Endothelial cell of umbilical vein (primary cell): Measurements from ENCODE around the gene RNF130. TPM values are rescaled to one million over a fixed set of nuclear protein-coding genes. Genes with fewer than 3 reads are reported as not detected.

ENCODE experiments used
- BruUV-seq: library from RNA; stranded (reverse); fragments of 400-500 nt; replicated peaks from 2 replicates; lab custom pipeline; 2021; lab: Mats Ljungman, UMichigan
- CTCF ChIA-PET: fragments of 300-600, 350-600 bp; sonication (Branson Sonifier 250); formaldehyde crosslinking; loops from one replicate; lab custom pipeline; 2021; ENCODE audit warnings: antibody characterized with exemption, inconsistent platforms; lab: Charles Lee
- POLR2A ChIA-PET: fragments of 300-600, 350-600 bp; sonication (Branson Sonifier 250); formaldehyde crosslinking; loops from one replicate; lab custom pipeline; 2021; ENCODE audit warnings: antibody characterized with exemption, inconsistent platforms; lab: Charles Lee
- DNase-seq: peaks from one replicate; pipeline ENCODE4 v3.0.0-alpha.2; 2011; ENCODE audit warnings: low read depth, low spot score
- FAIRE-seq: peaks from 2 replicates; lab custom pipeline; 2011; peaks lifted over from hg19 to GRCh38; lab: Jason Lieb, UNC
- H2AFZ ChIP-seq: 2 replicates; pipeline ENCODE4 v1.6.0; 2012; ENCODE audit warnings: low read depth, low read length, control low read depth, inconsistent platforms
- H3K27ac ChIP-seq: 2 replicates; pipeline ENCODE4 v1.5.1; 2011; ENCODE audit warnings: low read depth, mild to moderate bottlenecking, control low read depth, low read length, moderate library complexity; ENCODE audit not compliant: insufficient read depth
- H3K27me3 ChIP-seq, 2 experiments: 2 replicates each; pipeline versions ENCODE4 v1.6.0 to v1.6.1; 2011; ENCODE audit warnings: low read length in 2 of 2, mixed read lengths in 1 of 2; ENCODE audit not compliant: control insufficient read depth in 2 of 2, insufficient read depth in 2 of 2
- H3K36me3 ChIP-seq, 2 experiments: 2 replicates in 1 of 2; 3 replicates in 1 of 2; pipeline ENCODE4 v1.5.1; 2011; ENCODE audit warnings: low read length in 2 of 2, mild to moderate bottlenecking in 1 of 2, moderate library complexity in 1 of 2; ENCODE audit not compliant: control insufficient read depth in 2 of 2, insufficient read depth in 2 of 2; ENCODE audit errors: extremely low read depth in 1 of 2
- H3K4me1 ChIP-seq: 3 replicates; pipeline ENCODE4 v1.5.1; 2011; ENCODE audit warnings: mild to moderate bottlenecking, low read length; ENCODE audit not compliant: control insufficient read depth, insufficient read depth; ENCODE audit errors: extremely low read depth
- H3K4me2 ChIP-seq: 2 replicates; pipeline ENCODE4 v1.6.1; 2011; ENCODE audit warnings: low read length, control low read depth, mixed read lengths; ENCODE audit not compliant: insufficient read depth
- H3K4me3 ChIP-seq, 3 experiments: fragments of 200-600 bp in 1 of 3; sonication (generic), shearing (Covaris generic) in 1 of 3; replicated peaks in 1 of 3; 2 replicates each; pipeline ENCODE4 v1.5.1; 2011 to 2016; ENCODE audit warnings: control low read depth in 3 of 3, low read length in 3 of 3, mild to moderate bottlenecking in 2 of 3, inconsistent platforms in 1 of 3, low read depth in 1 of 3, moderate library complexity in 1 of 3; ENCODE audit not compliant: insufficient read depth in 1 of 3
- H3K79me2 ChIP-seq: 2 replicates; pipeline ENCODE4 v1.6.0; 2012; ENCODE audit warnings: low read length, inconsistent platforms; ENCODE audit not compliant: control insufficient read depth, insufficient read depth
- H3K9ac ChIP-seq: replicated peaks from 2 replicates; pipeline ENCODE3; 2011; ENCODE audit warnings: low read length, control low read depth; ENCODE audit not compliant: insufficient read depth; ENCODE audit errors: extremely low read depth
- H3K9me1 ChIP-seq: replicated peaks from 3 replicates; pipeline ENCODE4 v1.6.0; 2011; ENCODE audit warnings: mild to moderate bottlenecking, low read length; ENCODE audit not compliant: control insufficient read depth, insufficient read depth; ENCODE audit errors: extremely low read depth
- H3K9me3 ChIP-seq: replicated peaks from 2 replicates; pipeline ENCODE4 v1.5.1; 2012; ENCODE audit warnings: low read length, inconsistent platforms; ENCODE audit not compliant: control insufficient read depth, insufficient read depth
- H4K20me1 ChIP-seq: replicated peaks from 2 replicates; pipeline ENCODE3; 2011; ENCODE audit warnings: mild to moderate bottlenecking, low read length; ENCODE audit not compliant: control insufficient read depth, insufficient read depth; ENCODE audit errors: extremely low read depth
- EZH2 ChIP-seq: IDR thresholded peaks from 2 replicates; pipeline ENCODE4 v1.6.1; 2012; ENCODE audit warnings: borderline replicate concordance, low read depth, mild to moderate bottlenecking, moderate library complexity, low read length, inconsistent platforms; ENCODE audit not compliant: severe bottlenecking
- FOS ChIP-seq: IDR thresholded peaks from 2 replicates; pipeline ENCODE4 v1.6.1; 2011; ENCODE audit warnings: mild to moderate bottlenecking, low read length, moderate library complexity, borderline replicate concordance; ENCODE audit not compliant: insufficient read depth
- GATA2 ChIP-seq: IDR thresholded peaks from 2 replicates; pipeline ENCODE4 v1.7.0; 2011; ENCODE audit warnings: low read depth, mild to moderate bottlenecking, moderate library complexity, mixed read lengths, low read length; ENCODE audit not compliant: insufficient read length, insufficient read depth
- JUN ChIP-seq: IDR thresholded peaks from 2 replicates; pipeline ENCODE4 v1.6.1; 2011; ENCODE audit warnings: borderline replicate concordance, low read depth; ENCODE audit not compliant: insufficient read length, insufficient read depth
- MAX ChIP-seq: IDR thresholded peaks from 2 replicates; pipeline ENCODE4 v1.6.1; 2011; ENCODE audit not compliant: insufficient read depth, insufficient read length
- MYC ChIP-seq: IDR thresholded peaks from one replicate; pipeline ENCODE4 v1.6.1; 2011; ENCODE audit warnings: mild to moderate bottlenecking, low read depth, low read length
- POLR2A ChIP-seq: IDR thresholded peaks from 2 replicates; pipeline ENCODE4 v1.6.1; 2012; ENCODE audit warnings: low read depth, mild to moderate bottlenecking, control low read depth, low read length
- POLR2AphosphoS5 ChIP-seq: IDR thresholded peaks from 2 replicates; pipeline ENCODE4 v1.6.1; 2012; ENCODE audit warnings: low read depth, mild to moderate bottlenecking, control low read depth, low read length, moderate library complexity; ENCODE audit not compliant: insufficient read depth
- dilution Hi-C: fragments of 300-500 bp; cut with MboI; formaldehyde crosslinking; loops from one replicate; pipeline ENCODE4 v1.15.0; 2019; ENCODE audit warnings: low sequenced_read_pairs; ENCODE audit not compliant: extremely low pct_ligation_motif_present
- intact Hi-C: fragments of 100-400 bp; cut with micrococcal nuclease; formaldehyde crosslinking; loops from one replicate; pipeline ENCODE4 v1.10.0; 2022
- polyA plus RNA-seq, 4 experiments: library from polyadenylated mRNA; depleted of rRNA in 3 of 4; stranded (reverse) in 3 of 4; unstranded in 1 of 4; fragments of >200 nt; gene quantifications; 2 replicates each; pipeline versions ENCODE4 v1.2.1 to v1.2.3, GENCODE V29; 2011 to 2012; ENCODE audit warnings: missing spikeins in 1 of 4
- total RNA-seq: library from RNA; stranded (reverse); gene quantifications from 2 replicates; pipeline ENCODE4 v1.2.3, GENCODE V29; 2021
- TF ChIP-seq, protein P1 (sequence below), 2 donors: IDR thresholded peaks; 1 replicate in 1 of 2; 2 replicates in 1 of 2; pipeline ENCODE4 v1.5.1; 2011; ENCODE audit warnings: low read length in 2 of 2, mild to moderate bottlenecking in 2 of 2, moderate library complexity in 2 of 2, control low read depth in 1 of 2, inconsistent platforms in 1 of 2, low read depth in 1 of 2; ENCODE audit not compliant: insufficient read depth in 1 of 2; ENCODE audit errors: extremely low read depth in 1 of 2

Gene RNF130
- total and polyA plus RNA-seq, 2 donors (not counting 3 experiments of a cell fraction or from before 2014, with no cell fraction given), result 43.0 to 43.1 TPM

DNA sequence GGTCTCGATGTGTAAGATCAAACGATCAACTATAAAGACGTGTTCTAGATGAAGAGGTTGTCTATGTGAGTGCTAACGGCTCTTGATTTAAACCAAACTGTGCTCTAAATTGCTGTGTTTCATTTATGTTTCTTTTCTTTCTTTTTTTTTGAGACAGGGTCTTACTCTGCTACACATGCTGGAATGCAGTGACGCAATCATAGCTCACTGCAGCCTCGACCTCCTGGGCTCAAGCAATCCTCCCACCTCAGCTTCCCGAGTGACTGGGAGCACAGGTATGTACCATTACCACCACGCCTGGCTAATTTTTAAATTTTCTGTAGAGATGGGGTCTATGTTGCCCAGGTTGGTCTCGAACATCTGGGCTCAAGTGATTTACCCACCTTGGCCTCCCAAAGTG lies 24.0 kb upstream of the RNF130 start:
- H3K79me2 ChIP-seq, result no peaks in the 10 kb centered on the region
- no peak overlapping the region for H3K4me3 ChIP-seq
- H3K9me3 ChIP-seq, result no peaks in the 10 kb centered on the region
- dilution Hi-C loops, result no loop called here
- no peaks in the 10 kb centered on the region for H3K36me3 ChIP-seq
- POLR2A ChIA-PET, result no interaction called here
- TF ChIP-seq MYC (no peak), EZH2 (no peak), FOS (no peak), JUN (no peak), POLR2AphosphoS5 (no peak), POLR2A (no peak), GATA2 (no peak), MAX (no peak)
- TF ChIP-seq, protein P1, sequence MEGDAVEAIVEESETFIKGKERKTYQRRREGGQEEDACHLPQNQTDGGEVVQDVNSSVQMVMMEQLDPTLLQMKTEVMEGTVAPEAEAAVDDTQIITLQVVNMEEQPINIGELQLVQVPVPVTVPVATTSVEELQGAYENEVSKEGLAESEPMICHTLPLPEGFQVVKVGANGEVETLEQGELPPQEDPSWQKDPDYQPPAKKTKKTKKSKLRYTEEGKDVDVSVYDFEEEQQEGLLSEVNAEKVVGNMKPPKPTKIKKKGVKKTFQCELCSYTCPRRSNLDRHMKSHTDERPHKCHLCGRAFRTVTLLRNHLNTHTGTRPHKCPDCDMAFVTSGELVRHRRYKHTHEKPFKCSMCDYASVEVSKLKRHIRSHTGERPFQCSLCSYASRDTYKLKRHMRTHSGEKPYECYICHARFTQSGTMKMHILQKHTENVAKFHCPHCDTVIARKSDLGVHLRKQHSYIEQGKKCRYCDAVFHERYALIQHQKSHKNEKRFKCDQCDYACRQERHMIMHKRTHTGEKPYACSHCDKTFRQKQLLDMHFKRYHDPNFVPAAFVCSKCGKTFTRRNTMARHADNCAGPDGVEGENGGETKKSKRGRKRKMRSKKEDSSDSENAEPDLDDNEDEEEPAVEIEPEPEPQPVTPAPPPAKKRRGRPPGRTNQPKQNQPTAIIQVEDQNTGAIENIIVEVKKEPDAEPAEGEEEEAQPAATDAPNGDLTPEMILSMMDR (IDR thresholded peaks at IDR 0.05; ENCODE audit: extremely low read depth in 1 of 2, insufficient read depth in 1 of 2, low read depth in 1 of 2, low read length in 2 of 2), result no peak
- FAIRE-seq (no peak), DNase-seq (no peak)
- H3K27me3 ChIP-seq, result peaks cover 0 to 3% of the 10 kb centered on the region in 2 experiments
- no peaks in the 10 kb centered on the region for H3K9me1 ChIP-seq
- no peak overlapping the region for H3K9ac ChIP-seq
- intact Hi-C loops, result loop anchor here (10.0 kb wide), 1 partner anchor 541 kb away; the partner anchor contains the start of gene RUFY1
- no peaks in the 10 kb centered on the region for H3K4me1 ChIP-seq
- CTCF ChIA-PET, result no interaction called here
- BruUV-seq, result no TSS peak
- H3K4me2 ChIP-seq, result no peak overlapping the region
- H3K27ac ChIP-seq, result no peak overlapping the region
- no peaks in the 10 kb centered on the region for H4K20me1 ChIP-seq
- no peak overlapping the region for H2AFZ ChIP-seq
